Vagina (tissue), 2 donors: ENCODE results near the gene H2AZ2. TPM values are rescaled to one million over a fixed set of nuclear protein-coding genes. Genes with fewer than 3 reads are reported as not detected.

Experiments used
- DNase-seq, 2 donors: peaks; one replicate each; pipeline ENCODE4 v3.0.0-alpha.2; 2017; ENCODE audit errors: extremely low spot score in 2 of 2
- H3K27ac ChIP-seq: fragments of 200-600 bp; sonication (generic); one replicate; pipeline ENCODE4 v1.5.1; 2019
- H3K27me3 ChIP-seq: fragments of 200-600 bp; sonication (generic); one replicate; pipeline ENCODE4 v1.5.1; 2019
- H3K36me3 ChIP-seq, 2 donors: fragments of 200-600 bp; sonication (generic); one replicate each; pipeline ENCODE4 v1.5.1; 2017 to 2019
- H3K4me1 ChIP-seq: fragments of 200-600 bp; sonication (generic); one replicate; pipeline ENCODE4 v1.5.1; 2019
- H3K4me3 ChIP-seq, 2 donors: fragments of 200-600 bp; sonication (generic); 1 replicate in 1 of 2; 2 replicates in 1 of 2; pipeline ENCODE4 v1.5.1; 2016 to 2019
- H3K9me3 ChIP-seq: fragments of 200-600 bp; sonication (generic); one replicate; pipeline ENCODE4 v1.5.1; 2019
- POLR2A ChIP-seq, 2 donors: fragments of 450-650 bp; IDR thresholded peaks; one replicate each; pipeline ENCODE4 v1.6.1; 2017; ENCODE audit warnings: antibody characterized with exemption in 2 of 2, mild to moderate bottlenecking in 2 of 2, moderate library complexity in 2 of 2
- POLR2AphosphoS5 ChIP-seq, 2 donors: sonication (generic); formaldehyde crosslinking; IDR thresholded peaks; one replicate each; pipeline ENCODE4 v1.9.0; 2017; ENCODE audit warnings: antibody characterized with exemption in 2 of 2, mild to moderate bottlenecking in 2 of 2, low read depth in 1 of 2; ENCODE audit not compliant: insufficient read depth in 1 of 2
- intact Hi-C: fragments of 100-400 bp; cut with DNase I; formaldehyde crosslinking; loops from one replicate; pipeline ENCODE4 v1.15.1; 2023
- total RNA-seq: library from RNA; depleted of rRNA; stranded (reverse); fragments of >200 nt; gene quantifications from one replicate; pipeline ENCODE4 v1.2.3, GENCODE V29; 2016
- TF ChIP-seq, protein P1 (sequence below), 3 experiments: fragments of 450-650 bp in 2 of 3; fragments of 200-600 bp in 1 of 3; sonication (generic) in 1 of 3; IDR thresholded peaks; one replicate each; pipeline ENCODE4 v1.5.1; 2017 to 2019; ENCODE audit warnings: antibody characterized with exemption in 3 of 3, mild to moderate bottlenecking in 2 of 3, moderate library complexity in 2 of 3

The H2AZ2 gene
- total RNA-seq, 1 donor from 2014 or later: 97.5 TPM

DNA sequence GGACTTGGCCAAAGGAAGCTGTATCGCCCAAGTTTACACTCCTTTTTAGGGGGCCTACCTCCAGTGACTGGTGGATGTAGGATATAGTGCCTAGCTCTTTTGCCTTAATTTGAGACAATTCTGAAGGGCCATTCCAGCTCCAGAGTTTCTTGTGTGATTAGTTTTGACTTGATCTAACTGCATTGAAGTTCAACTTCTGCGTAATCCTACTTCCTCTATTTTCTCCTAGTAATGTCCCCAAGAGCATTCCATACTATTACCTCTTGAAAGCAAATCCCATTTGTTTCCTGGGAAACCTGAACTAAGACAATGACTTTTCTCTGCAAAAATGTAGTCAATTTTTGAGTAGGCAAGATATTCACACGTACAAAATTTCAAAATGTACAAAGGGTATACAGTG is 4.7 kb upstream of the H2AZ2 start:
- Histone ChIP-seq H3K4me1 (no peaks in the 10 kb centered on the region), H3K4me3 (no peak overlapping the region), H3K27ac (no peak overlapping the region), H3K36me3 (no peaks in the 10 kb centered on the region), H3K9me3 (no peaks in the 10 kb centered on the region), H3K27me3 (no peaks in the 10 kb centered on the region)
- TF ChIP-seq POLR2AphosphoS5 (IDR thresholded peaks at IDR 0.05; ENCODE audit: insufficient read depth in 1 of 2, low read depth in 1 of 2) (no peak), POLR2A (IDR thresholded peaks at IDR 0.05) (no peak)
- TF ChIP-seq, protein P1, sequence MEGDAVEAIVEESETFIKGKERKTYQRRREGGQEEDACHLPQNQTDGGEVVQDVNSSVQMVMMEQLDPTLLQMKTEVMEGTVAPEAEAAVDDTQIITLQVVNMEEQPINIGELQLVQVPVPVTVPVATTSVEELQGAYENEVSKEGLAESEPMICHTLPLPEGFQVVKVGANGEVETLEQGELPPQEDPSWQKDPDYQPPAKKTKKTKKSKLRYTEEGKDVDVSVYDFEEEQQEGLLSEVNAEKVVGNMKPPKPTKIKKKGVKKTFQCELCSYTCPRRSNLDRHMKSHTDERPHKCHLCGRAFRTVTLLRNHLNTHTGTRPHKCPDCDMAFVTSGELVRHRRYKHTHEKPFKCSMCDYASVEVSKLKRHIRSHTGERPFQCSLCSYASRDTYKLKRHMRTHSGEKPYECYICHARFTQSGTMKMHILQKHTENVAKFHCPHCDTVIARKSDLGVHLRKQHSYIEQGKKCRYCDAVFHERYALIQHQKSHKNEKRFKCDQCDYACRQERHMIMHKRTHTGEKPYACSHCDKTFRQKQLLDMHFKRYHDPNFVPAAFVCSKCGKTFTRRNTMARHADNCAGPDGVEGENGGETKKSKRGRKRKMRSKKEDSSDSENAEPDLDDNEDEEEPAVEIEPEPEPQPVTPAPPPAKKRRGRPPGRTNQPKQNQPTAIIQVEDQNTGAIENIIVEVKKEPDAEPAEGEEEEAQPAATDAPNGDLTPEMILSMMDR (IDR thresholded peaks at IDR 0.05): no peak
- intact Hi-C loops: loop anchor here (10.0 kb wide), 1 partner anchor 282 kb away; no protein-coding TSS in a partner anchor
- DNase-seq: no peak

DNA sequence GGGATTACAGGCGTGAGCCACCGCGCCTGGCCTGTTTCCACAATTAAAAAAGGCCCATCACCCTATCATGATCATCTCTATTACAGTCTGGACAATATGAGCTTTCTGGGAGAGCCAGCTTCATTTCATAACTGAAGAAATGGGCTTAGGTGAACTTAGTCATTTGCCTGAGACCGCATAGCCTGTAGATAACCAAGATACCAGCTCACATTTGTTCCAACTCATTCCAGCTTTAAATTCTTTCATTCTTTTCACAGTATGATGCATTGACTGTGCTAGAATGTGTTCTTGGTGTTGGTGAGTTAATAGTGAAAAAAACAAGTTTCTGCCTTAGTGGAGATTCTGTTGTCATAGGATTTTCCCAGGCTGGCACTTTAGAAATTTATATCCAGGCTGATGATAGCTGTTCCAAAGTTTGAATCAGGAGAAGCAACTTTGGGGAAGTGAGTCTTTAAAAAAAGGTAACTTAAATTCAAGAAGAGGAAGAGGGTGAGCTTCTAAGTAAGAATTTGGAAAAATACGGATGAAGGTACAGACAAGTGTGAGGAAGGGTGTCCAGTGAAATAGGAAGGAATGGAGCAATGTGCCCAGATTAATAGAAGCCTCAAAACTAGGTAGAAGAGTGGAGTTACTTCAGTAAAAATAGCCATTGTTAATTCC is 2.1 kb upstream of the H2AZ2 start:
- no peak for DNase-seq
- Histone ChIP-seq H3K4me3 (no peak overlapping the region), H3K27ac (no peak overlapping the region), H3K27me3 (no peaks in the 10 kb centered on the region), H3K9me3 (no peaks in the 10 kb centered on the region), H3K4me1 (peaks cover 19% of the 10 kb centered on the region), H3K36me3 (no peaks in the 10 kb centered on the region)
- intact Hi-C loops: loop anchor here (2.0 to 10.0 kb wide), 2 partner anchors 267 to 285 kb away; partner anchors contain the start of gene TMED4
- TF ChIP-seq POLR2A (IDR thresholded peaks at IDR 0.05) (no peak), POLR2AphosphoS5 (IDR thresholded peaks at IDR 0.05; ENCODE audit: insufficient read depth in 1 of 2, low read depth in 1 of 2) (no peak)
- TF ChIP-seq, protein P1 (IDR thresholded peaks at IDR 0.05): no peak

DNA sequence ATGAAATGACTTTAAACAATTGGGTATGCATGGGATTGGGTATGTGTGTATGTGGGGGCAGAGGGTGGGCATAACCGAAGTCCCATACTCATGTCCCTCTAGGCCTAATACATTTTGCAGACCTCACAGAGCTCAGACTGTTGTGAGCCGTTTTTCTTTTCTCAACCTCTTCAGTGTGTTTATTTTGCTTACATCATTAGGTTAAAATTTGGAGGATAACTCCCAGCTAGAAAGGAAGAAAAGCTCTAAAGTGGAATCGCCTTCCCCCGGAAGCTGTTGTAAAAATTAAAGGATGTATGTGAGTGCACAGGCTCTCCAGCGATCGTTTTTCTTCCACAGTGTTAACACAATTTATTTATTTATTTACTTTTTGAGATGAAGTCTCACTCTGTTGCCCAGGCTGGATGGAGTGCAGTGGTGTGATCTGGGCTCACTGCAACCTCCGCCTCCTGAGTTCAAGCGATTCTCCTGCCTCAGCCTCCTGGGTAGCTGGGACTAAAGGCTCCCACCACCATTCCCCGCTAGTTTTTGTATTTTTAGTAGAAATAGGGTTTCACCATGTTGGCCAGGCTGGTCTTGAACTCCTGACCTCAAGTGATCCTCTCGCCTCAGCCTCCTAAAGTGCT is 1.5 kb upstream of the H2AZ2 start:
- H3K4me3 ChIP-seq: peak overlapping the region in 1 of 2 donors; percentile 67
- no peaks in the 10 kb centered on the region for H3K9me3 ChIP-seq
- no peak for DNase-seq
- peaks cover 25% of the 10 kb centered on the region for H3K4me1 ChIP-seq
- H3K27me3 ChIP-seq: no peaks in the 10 kb centered on the region
- H3K36me3 ChIP-seq: no peaks in the 10 kb centered on the region
- no peak for TF ChIP-seq POLR2A (IDR thresholded peaks at IDR 0.05)
- TF ChIP-seq, protein P1 (IDR thresholded peaks at IDR 0.05): no peak
- TF ChIP-seq POLR2AphosphoS5 (IDR thresholded peaks at IDR 0.05; ENCODE audit: insufficient read depth in 1 of 2, low read depth in 1 of 2): no peak
- intact Hi-C loops: loop anchor here (2.0 kb wide), 1 partner anchor 267 kb away; the partner anchor contains the start of gene TMED4
- no peak overlapping the region for H3K27ac ChIP-seq

DNA sequence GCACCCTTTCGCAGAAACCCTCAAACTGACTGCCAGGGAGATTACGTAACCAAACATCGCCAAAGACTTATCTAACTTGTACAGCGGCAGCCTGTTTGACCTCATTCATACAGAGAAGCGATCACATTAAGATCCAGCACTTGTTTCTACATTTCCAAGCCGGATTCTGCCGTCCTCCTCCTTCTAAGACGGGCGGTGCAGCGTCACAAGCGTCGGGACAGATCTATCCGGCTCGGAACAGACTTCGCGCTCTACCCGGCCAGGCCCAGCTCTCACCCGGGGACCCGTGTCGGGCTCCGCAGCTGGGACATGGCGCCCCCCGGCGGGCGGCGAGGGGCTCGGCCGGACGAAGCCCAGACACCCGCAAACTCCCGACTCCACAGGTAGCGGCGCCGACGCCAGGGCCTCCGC is 373 bp downstream of the H2AZ2 start:
- peak in 1 of 2 donors; percentile 90 for DNase-seq
- H3K27ac ChIP-seq: peak overlapping the region; percentile 96
- peaks cover 34% of the 10 kb centered on the region for H3K4me1 ChIP-seq
- no peak for TF ChIP-seq POLR2A (IDR thresholded peaks at IDR 0.05)
- TF ChIP-seq, protein P1 (IDR thresholded peaks at IDR 0.05): peak; percentile 72 to 81 (median 72)
- peak overlapping the region; percentile 54 to 76 for H3K4me3 ChIP-seq
- intact Hi-C loops: no loop called here
- H3K36me3 ChIP-seq: no peaks in the 10 kb centered on the region
- H3K27me3 ChIP-seq: no peaks in the 10 kb centered on the region
- H3K9me3 ChIP-seq: no peaks in the 10 kb centered on the region
